Measurements from ENCODE around the gene FCF1.

- TF ChIP-seq, protein P1, sequence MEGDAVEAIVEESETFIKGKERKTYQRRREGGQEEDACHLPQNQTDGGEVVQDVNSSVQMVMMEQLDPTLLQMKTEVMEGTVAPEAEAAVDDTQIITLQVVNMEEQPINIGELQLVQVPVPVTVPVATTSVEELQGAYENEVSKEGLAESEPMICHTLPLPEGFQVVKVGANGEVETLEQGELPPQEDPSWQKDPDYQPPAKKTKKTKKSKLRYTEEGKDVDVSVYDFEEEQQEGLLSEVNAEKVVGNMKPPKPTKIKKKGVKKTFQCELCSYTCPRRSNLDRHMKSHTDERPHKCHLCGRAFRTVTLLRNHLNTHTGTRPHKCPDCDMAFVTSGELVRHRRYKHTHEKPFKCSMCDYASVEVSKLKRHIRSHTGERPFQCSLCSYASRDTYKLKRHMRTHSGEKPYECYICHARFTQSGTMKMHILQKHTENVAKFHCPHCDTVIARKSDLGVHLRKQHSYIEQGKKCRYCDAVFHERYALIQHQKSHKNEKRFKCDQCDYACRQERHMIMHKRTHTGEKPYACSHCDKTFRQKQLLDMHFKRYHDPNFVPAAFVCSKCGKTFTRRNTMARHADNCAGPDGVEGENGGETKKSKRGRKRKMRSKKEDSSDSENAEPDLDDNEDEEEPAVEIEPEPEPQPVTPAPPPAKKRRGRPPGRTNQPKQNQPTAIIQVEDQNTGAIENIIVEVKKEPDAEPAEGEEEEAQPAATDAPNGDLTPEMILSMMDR (IDR thresholded peaks at IDR 0.05; ENCODE audit: low read depth, low read length, poor library complexity, severe bottlenecking) = no peak
- no peak for TF ChIP-seq EZH2phosphoT487 (IDR thresholded peaks at IDR 0.05; ENCODE audit: borderline replicate concordance, low read length)
Observed at GRCh38 chr14:74698465-74698864, 14.5 kb upstream of the FCF1 start.

Measured in DOHH2 (cell line).